K562 (cell line): Measurements from ENCODE around the gene RETN. TPM values are rescaled to one million over a fixed set of nuclear protein-coding genes. Genes with fewer than 3 reads are reported as not detected.

Experiments
- ATAC-seq: fragments of 200-7000 bp; cut with Tn5 transposase; 3 replicates; pipeline ENCODE4 v1.9.1; 2020; ENCODE audit warnings: moderate library complexity
- BruUV-seq: library from RNA; stranded (reverse); fragments of 400-500 nt; replicated peaks from 2 replicates; lab custom pipeline; 2021; lab: Mats Ljungman, UMichigan
- CTCF ChIA-PET: fragments of 300-600 bp; formaldehyde crosslinking; extraction: SDS; loops from one replicate; lab custom pipeline; 2021; ENCODE audit warnings: low intra/inter-chr PET ratio; lab: Yijun Ruan, JAX
- POLR2A ChIA-PET: fragments of 300-600, 350-650 bp; sonication (Branson Sonifier 250); formaldehyde crosslinking; extraction: SDS; loops from one replicate; lab custom pipeline; 2021; ENCODE audit warnings: antibody characterized with exemption, inconsistent platforms; lab: Yijun Ruan, JAX
- DNase-seq, 4 experiments: peaks; one replicate each; pipeline versions ENCODE4 v3.0.0 to v3.0.0-alpha.2; 2011 to 2018; ENCODE audit warnings: low spot score in 3 of 4, mixed read lengths in 3 of 4; ENCODE audit errors: extremely low read depth in 1 of 4
- FAIRE-seq: peaks from 2 replicates; lab custom pipeline; 2011; peaks lifted over from hg19 to GRCh38; lab: Jason Lieb, UNC
- H2AFZ ChIP-seq: 2 replicates; pipeline ENCODE4 v1.6.0; 2011; ENCODE audit warnings: low read depth, low read length, control low read depth, inconsistent platforms
- H3K27ac ChIP-seq: fragments of 200-600 bp; 3 replicates; pipeline ENCODE4 v1.8.0; 2011; ENCODE audit warnings: low read depth, mild to moderate bottlenecking, control low read depth, inconsistent platforms, low read length, moderate library complexity, mixed read lengths; ENCODE audit errors: extremely low read depth
- H3K27me3 ChIP-seq, 2 experiments: fragments of 300-600 bp in 1 of 2; 2 replicates in 1 of 2; 3 replicates in 1 of 2; pipeline versions ENCODE4 v1.6.0 to v1.8.0; 2011; ENCODE audit warnings: inconsistent platforms in 2 of 2, low read length in 2 of 2, mild to moderate bottlenecking in 1 of 2, mixed read lengths in 1 of 2, moderate library complexity in 1 of 2; ENCODE audit not compliant: control insufficient read depth in 2 of 2, insufficient read depth in 2 of 2
- H3K36me3 ChIP-seq: fragments of 300-600 bp; 3 replicates; pipeline ENCODE4 v1.8.0; 2011; ENCODE audit warnings: mild to moderate bottlenecking, low read length, inconsistent platforms; ENCODE audit not compliant: control insufficient read depth, insufficient read depth
- H3K4me1 ChIP-seq, 2 experiments: fragments of 200-600 bp in 1 of 2; replicated peaks in 1 of 2; 2 replicates in 1 of 2; 3 replicates in 1 of 2; pipeline versions ENCODE4 v1.5.1 to v1.8.0; 2011; ENCODE audit warnings: inconsistent platforms in 2 of 2, low read length in 2 of 2, mild to moderate bottlenecking in 1 of 2, mixed read lengths in 1 of 2, moderate library complexity in 1 of 2; ENCODE audit not compliant: control insufficient read depth in 2 of 2, insufficient read depth in 2 of 2
- H3K4me2 ChIP-seq: 2 replicates; pipeline ENCODE4 v1.6.1; 2011; ENCODE audit warnings: low read length, control low read depth, inconsistent platforms, mixed read lengths; ENCODE audit not compliant: insufficient read depth
- H3K4me3 ChIP-seq: fragments of 200-600 bp; sonication (generic), shearing (Covaris generic); 2 replicates; pipeline ENCODE4 v1.5.1; 2016; ENCODE audit warnings: control low read depth, inconsistent platforms
- H3K79me2 ChIP-seq: fragments of 200-600 bp; 3 replicates; pipeline ENCODE4 v1.8.0; 2011; ENCODE audit warnings: low read length, inconsistent platforms; ENCODE audit not compliant: control insufficient read depth, insufficient read depth
- H3K9ac ChIP-seq, 2 experiments: 2 replicates each; pipeline versions ENCODE4 v1.6.0 to v1.6.1; 2011; ENCODE audit warnings: low read depth in 2 of 2, low read length in 2 of 2, control low read depth in 1 of 2, inconsistent platforms in 1 of 2, mild to moderate bottlenecking in 1 of 2, mixed read lengths in 1 of 2; ENCODE audit not compliant: insufficient read depth in 1 of 2
- H3K9me1 ChIP-seq: one replicate; pipeline ENCODE4 v1.6.0; 2011; ENCODE audit warnings: inconsistent platforms, mild to moderate bottlenecking, low read length, moderate library complexity; ENCODE audit not compliant: control insufficient read depth, insufficient read depth
- H3K9me3 ChIP-seq: replicated peaks from 2 replicates; pipeline ENCODE4 v1.5.1; 2011; ENCODE audit warnings: low read depth, low read length, inconsistent platforms; ENCODE audit not compliant: control insufficient read depth, insufficient read depth
- H4K20me1 ChIP-seq: replicated peaks from 2 replicates; pipeline ENCODE4 v1.6.1; 2011; ENCODE audit warnings: low read length, inconsistent platforms, mixed read lengths; ENCODE audit not compliant: control insufficient read depth, insufficient read depth
- DIDO1 ChIP-seq: fragments of 450-650 bp; IDR thresholded peaks from 2 replicates; pipeline ENCODE4 v1.6.1; 2016; ENCODE audit warnings: low read depth, missing biosample characterization, missing genetic modification characterization
- MTA1 ChIP-seq: fragments of 450-650 bp; IDR thresholded peaks from 2 replicates; pipeline ENCODE4 v1.6.1; 2017; ENCODE audit warnings: borderline replicate concordance
- NFATC3 ChIP-seq: fragments of 450-650 bp; IDR thresholded peaks from 2 replicates; pipeline ENCODE4 v1.6.1; 2017; ENCODE audit warnings: mild to moderate bottlenecking
- NFIX ChIP-seq: fragments of 250-450 bp; sonication (Bioruptor Pico); IDR thresholded peaks from 2 replicates; pipeline ENCODE4 v1.4.0; 2020; ENCODE audit warnings: low read depth, mild to moderate bottlenecking, moderate library complexity
- POLR2G ChIP-seq: fragments of 200-400 bp; formaldehyde crosslinking; IDR thresholded peaks from 2 replicates; pipeline ENCODE4 v1.6.1; 2017; ENCODE audit warnings: low read depth, mild to moderate bottlenecking, antibody characterized with exemption, low read length, moderate library complexity
- WGBS: fragments of 100-300 bp; shearing (Covaris generic); methylation state at CpG from one replicate; pipeline ENCODE4 v1.1.6; 2016; ENCODE audit warnings: low coverage, mixed read lengths; ENCODE audit not compliant: insufficient coverage; ENCODE audit errors: missing lambda C conversion rate; 5-methylcytosine and 5-hydroxymethylcytosine counted together
- in situ Hi-C: fragments of 300-500 bp; cut with MboI; formaldehyde crosslinking; loops from 4 replicates; pipeline ENCODE4 v1.15.0; 2018; ENCODE audit warnings: inconsistent platforms, mixed read lengths
- intact Hi-C: fragments of 100-400 bp; cut with micrococcal nuclease; formaldehyde crosslinking; loops from 2 replicates; pipeline ENCODE4 v1.14.2; 2022
- polyA plus RNA-seq, 8 experiments: library from polyadenylated mRNA; depleted of rRNA in 4 of 8; stranded (reverse) in 5 of 8; unstranded in 3 of 8; fragments of >200 nt; fragmentation: Nextera tagmentation in 2 of 8; fragmentation: Illumina TruSeq in 1 of 8; extraction: Ambion mirVana in 2 of 8; extraction: Trizol in 1 of 8; gene quantifications; 2 replicates each; pipeline versions ENCODE4 v1.2.1 to v1.2.3, GENCODE V29; 2011 to 2014; ENCODE audit warnings: inconsistent platforms in 1 of 8, missing spikeins in 1 of 8
- total RNA-seq, 7 experiments: library from RNA; depleted of rRNA in 6 of 7; stranded (reverse); fragments of >200 nt in 6 of 7; fragmentation: Illumina TruSeq in 2 of 7; extraction: Trizol in 2 of 7; gene quantifications; 2 replicates each; pipeline versions ENCODE4 v1.2.1 to v1.2.3, GENCODE V29; 2011 to 2021; ENCODE audit warnings: low replicate concordance in 1 of 7
- TF ChIP-seq, protein P1 (sequence below): fragments of 450-650 bp; IDR thresholded peaks from 2 replicates; pipeline ENCODE4 v1.7.1; 2018; ENCODE audit warnings: mild to moderate bottlenecking, low read depth; ENCODE audit not compliant: partially characterized antibody

The RETN gene
- total and polyA plus RNA-seq, 9 of the 15 experiments (the other 6 are each of a cell fraction or from before 2014, with no cell fraction given): not detected

DNA sequence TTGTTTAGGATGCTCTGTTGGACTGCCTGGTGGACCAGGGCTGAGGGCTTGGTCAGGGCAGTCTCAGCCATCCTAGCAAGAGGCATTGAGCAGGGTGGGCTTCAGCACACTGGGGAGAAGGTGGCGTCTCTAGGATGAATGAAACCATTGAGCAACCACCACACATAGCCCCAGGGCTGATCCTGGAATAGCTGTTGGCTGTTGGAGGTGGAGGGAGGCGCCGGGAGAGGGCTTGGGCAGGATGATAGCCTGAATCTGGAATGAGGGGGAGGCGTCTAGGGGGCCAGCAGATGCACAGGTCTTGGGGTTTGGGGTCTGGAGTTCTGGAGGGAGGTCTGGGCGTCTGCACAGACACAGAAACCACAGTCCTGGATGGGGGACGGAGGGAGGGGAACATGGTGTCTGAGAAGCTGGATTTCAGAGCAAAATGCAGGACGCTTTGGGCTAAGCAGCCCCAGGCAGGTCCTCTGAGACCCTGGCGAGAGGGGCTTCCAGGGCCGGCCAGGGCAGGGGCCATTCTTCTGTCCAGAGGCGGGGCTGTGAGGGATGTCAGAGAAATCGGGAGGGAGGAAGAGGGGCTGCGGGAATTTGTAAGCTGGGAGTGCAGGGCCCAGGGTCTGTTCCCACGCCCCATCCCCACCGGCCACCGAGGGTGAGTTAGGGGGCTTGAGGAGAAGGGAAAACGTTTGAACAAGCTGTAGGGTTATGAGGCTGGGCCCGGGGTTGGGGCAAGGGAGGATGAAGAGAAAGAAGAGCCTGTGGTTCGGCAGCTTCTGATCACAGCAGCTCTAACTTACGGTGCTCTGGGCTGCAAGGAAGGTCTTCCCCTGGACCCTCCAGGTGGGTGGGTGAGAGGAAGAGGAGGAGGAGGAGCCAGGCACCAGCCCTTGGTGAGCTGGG, 16.9 kb downstream of the RETN start:
- DNase-seq: no peak
- peaks cover 3% of the 10 kb centered on the region for H3K9me1 ChIP-seq
- H3K79me2 ChIP-seq: peaks cover 13% of the 10 kb centered on the region; the same call in 2 of the 3 replicates
- H3K4me3 ChIP-seq: no peak overlapping the region
- H3K4me2 ChIP-seq: no peak overlapping the region
- H3K27ac ChIP-seq: no peak overlapping the region
- in situ Hi-C loops: loop anchor here (10.0 kb wide), 1 partner anchor 331 kb away; no protein-coding TSS in a partner anchor
- no peak overlapping the region; a peak in 1 of 4 replicates for H3K9ac ChIP-seq
- peaks cover 0 to 26% of the 10 kb centered on the region in 2 experiments; a peak in 2 of 5 replicates for H3K27me3 ChIP-seq
- H3K36me3 ChIP-seq: peaks cover 10% of the 10 kb centered on the region; the same call in 2 of the 3 replicates
- CTCF ChIA-PET: no interaction called here
- no peak overlapping the region for H2AFZ ChIP-seq
- H3K9me3 ChIP-seq: no peaks in the 10 kb centered on the region
- TF ChIP-seq NFIX (CRISPR knock-in tag): no peak
- TF ChIP-seq POLR2G: 0 out of 2 replicates have a peak, but pooled peaks have one; percentile 40
- TF ChIP-seq, protein P1, sequence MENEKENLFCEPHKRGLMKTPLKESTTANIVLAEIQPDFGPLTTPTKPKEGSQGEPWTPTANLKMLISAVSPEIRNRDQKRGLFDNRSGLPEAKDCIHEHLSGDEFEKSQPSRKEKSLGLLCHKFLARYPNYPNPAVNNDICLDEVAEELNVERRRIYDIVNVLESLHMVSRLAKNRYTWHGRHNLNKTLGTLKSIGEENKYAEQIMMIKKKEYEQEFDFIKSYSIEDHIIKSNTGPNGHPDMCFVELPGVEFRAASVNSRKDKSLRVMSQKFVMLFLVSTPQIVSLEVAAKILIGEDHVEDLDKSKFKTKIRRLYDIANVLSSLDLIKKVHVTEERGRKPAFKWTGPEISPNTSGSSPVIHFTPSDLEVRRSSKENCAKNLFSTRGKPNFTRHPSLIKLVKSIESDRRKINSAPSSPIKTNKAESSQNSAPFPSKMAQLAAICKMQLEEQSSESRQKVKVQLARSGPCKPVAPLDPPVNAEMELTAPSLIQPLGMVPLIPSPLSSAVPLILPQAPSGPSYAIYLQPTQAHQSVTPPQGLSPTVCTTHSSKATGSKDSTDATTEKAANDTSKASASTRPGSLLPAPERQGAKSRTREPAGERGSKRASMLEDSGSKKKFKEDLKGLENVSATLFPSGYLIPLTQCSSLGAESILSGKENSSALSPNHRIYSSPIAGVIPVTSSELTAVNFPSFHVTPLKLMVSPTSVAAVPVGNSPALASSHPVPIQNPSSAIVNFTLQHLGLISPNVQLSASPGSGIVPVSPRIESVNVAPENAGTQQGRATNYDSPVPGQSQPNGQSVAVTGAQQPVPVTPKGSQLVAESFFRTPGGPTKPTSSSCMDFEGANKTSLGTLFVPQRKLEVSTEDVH: no peak
- no peak for TF ChIP-seq NFATC3
- no peak for TF ChIP-seq MTA1
- no peak for TF ChIP-seq DIDO1 (tag)
- ATAC-seq: no peak
- POLR2A ChIA-PET: no interaction called here
- H4K20me1 ChIP-seq: no peaks in the 10 kb centered on the region
- no peak for FAIRE-seq
- intact Hi-C loops: loop anchor here (10.0 kb wide), 1 partner anchor 331 kb away; no protein-coding TSS in a partner anchor
- no TSS peak for BruUV-seq
- peaks cover 0 to 30% of the 10 kb centered on the region in 2 experiments; a peak in 2 of 5 replicates for H3K4me1 ChIP-seq
- 17% methylated on average over 18 of the region's 19 CpGs for WGBS
